ENCODE results near the gene GNB5.

Gene GNB5

DNA sequence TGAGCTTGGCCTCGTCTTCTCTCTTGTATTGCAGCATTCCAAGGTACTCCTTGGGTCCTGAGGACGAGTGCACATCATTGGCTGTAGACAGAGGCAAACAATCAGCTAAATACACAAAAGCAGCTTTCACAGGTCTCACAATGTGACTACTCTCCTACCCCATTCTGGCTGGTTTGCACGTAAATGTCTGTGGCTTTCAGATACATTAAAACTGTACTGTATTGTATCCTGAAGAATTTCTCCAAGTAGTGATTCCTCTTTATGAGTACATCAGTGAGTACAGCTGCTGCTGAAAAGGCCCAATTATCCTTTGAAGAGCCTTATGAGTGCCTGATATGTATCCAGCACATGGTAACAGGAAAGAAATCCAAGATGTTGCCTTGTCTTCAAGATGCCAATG is 22.0 kb upstream of the GNB5 start:
- no peak for TF ChIP-seq CTCF (IDR thresholded peaks at IDR 0.05)
- no peak overlapping the region for H3K4me3 ChIP-seq (ENCODE audit: low read depth, low read length)
- H3K36me3 ChIP-seq (ENCODE audit: control insufficient read depth, insufficient read depth, low read length) = no peaks in the 10 kb centered on the region
- no peak overlapping the region for H2AFZ ChIP-seq
- H3K27ac ChIP-seq = no peak overlapping the region
- no peaks in the 10 kb centered on the region for H3K9me3 ChIP-seq (ENCODE audit: control insufficient read depth, low read length)
- no peaks in the 10 kb centered on the region for H3K79me2 ChIP-seq
- no peak overlapping the region for H3K4me2 ChIP-seq (ENCODE audit: low read length)
- no peaks in the 10 kb centered on the region for H3K4me1 ChIP-seq
- no peaks in the 10 kb centered on the region for H3K27me3 ChIP-seq (ENCODE audit: control insufficient read depth, insufficient read depth, low read length)
- no peak overlapping the region for H3K9ac ChIP-seq

- Histone ChIP-seq H2AFZ (no peak overlapping the region), H3K4me1 (no peaks in the 10 kb centered on the region), H3K4me3 (ENCODE audit: low read depth, low read length) (no peak overlapping the region), H3K36me3 (ENCODE audit: control insufficient read depth, insufficient read depth, low read length) (no peaks in the 10 kb centered on the region), H3K27me3 (ENCODE audit: control insufficient read depth, insufficient read depth, low read length) (no peaks in the 10 kb centered on the region), H3K79me2 (no peaks in the 10 kb centered on the region), H3K9ac (no peak overlapping the region), H3K4me2 (ENCODE audit: low read length) (no peak overlapping the region), H3K9me3 (ENCODE audit: control insufficient read depth, low read length) (no peaks in the 10 kb centered on the region), H3K27ac (no peak overlapping the region)
- TF ChIP-seq CTCF (IDR thresholded peaks at IDR 0.05) = peak; percentile 45
Observed at GRCh38 chr15:52208306-52208946, 17.2 kb upstream of the GNB5 start.

DNA sequence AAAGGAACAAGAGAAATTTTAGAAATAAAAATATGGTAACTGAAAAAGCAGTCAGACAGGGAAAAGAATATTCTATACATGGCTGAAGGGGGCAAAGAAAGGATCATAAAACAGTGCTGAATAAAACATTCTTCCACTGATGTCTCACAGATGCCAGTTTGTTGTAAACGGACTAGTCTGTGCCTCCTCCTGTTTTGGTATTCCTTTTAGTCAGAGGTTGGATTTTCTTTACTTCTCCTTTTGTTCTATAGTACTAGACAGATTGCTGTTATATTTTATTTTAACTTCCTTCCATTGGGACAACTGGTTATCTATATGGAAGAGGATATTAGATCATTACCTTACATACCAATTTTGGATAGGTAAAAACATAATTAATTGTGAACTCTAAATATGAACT is 16.0 kb upstream of the GNB5 start:
- H3K9me3 ChIP-seq (ENCODE audit: control insufficient read depth, low read length) = no peaks in the 10 kb centered on the region
- H3K27me3 ChIP-seq (ENCODE audit: control insufficient read depth, insufficient read depth, low read length) = no peaks in the 10 kb centered on the region
- peak overlapping the region; percentile 60 for H3K27ac ChIP-seq
- no peaks in the 10 kb centered on the region for H3K36me3 ChIP-seq (ENCODE audit: control insufficient read depth, insufficient read depth, low read length)
- no peak for TF ChIP-seq CTCF (IDR thresholded peaks at IDR 0.05)
- no peaks in the 10 kb centered on the region for H3K79me2 ChIP-seq
- H3K4me1 ChIP-seq = no peaks in the 10 kb centered on the region
- no peak overlapping the region for H3K4me3 ChIP-seq (ENCODE audit: low read depth, low read length)
- H3K9ac ChIP-seq = no peak overlapping the region
- H3K4me2 ChIP-seq (ENCODE audit: low read length) = no peak overlapping the region
- no peak overlapping the region for H2AFZ ChIP-seq

- no peaks in the 10 kb centered on the region for H3K4me1 ChIP-seq
- no peak overlapping the region for H3K4me2 ChIP-seq (ENCODE audit: low read length)
- no peaks in the 10 kb centered on the region for H3K36me3 ChIP-seq (ENCODE audit: control insufficient read depth, insufficient read depth, low read length)
- H3K27ac ChIP-seq = peak overlapping the region; percentile 60
- no peaks in the 10 kb centered on the region for H3K27me3 ChIP-seq (ENCODE audit: control insufficient read depth, insufficient read depth, low read length)
- no peak overlapping the region for H2AFZ ChIP-seq
- no peaks in the 10 kb centered on the region for H3K79me2 ChIP-seq
- TF ChIP-seq CTCF (IDR thresholded peaks at IDR 0.05) = no peak
- no peak overlapping the region for H3K9ac ChIP-seq
- no peak overlapping the region for H3K4me3 ChIP-seq (ENCODE audit: low read depth, low read length)
- no peaks in the 10 kb centered on the region for H3K9me3 ChIP-seq (ENCODE audit: control insufficient read depth, low read length)
Observed at GRCh38 chr15:52206446-52206845, 15.3 kb upstream of the GNB5 start.

- H3K36me3 ChIP-seq (ENCODE audit: control insufficient read depth, insufficient read depth, low read length) = no peaks in the 10 kb centered on the region
- no peaks in the 10 kb centered on the region for H3K27me3 ChIP-seq (ENCODE audit: control insufficient read depth, insufficient read depth, low read length)
- no peaks in the 10 kb centered on the region for H3K4me1 ChIP-seq
- H3K9ac ChIP-seq = no peak overlapping the region
- H3K4me2 ChIP-seq (ENCODE audit: low read length) = no peak overlapping the region
- H3K4me3 ChIP-seq (ENCODE audit: low read depth, low read length) = no peak overlapping the region
- no peak overlapping the region for H2AFZ ChIP-seq
- H3K27ac ChIP-seq = no peak overlapping the region
- H3K9me3 ChIP-seq (ENCODE audit: control insufficient read depth, low read length) = no peaks in the 10 kb centered on the region
- TF ChIP-seq CTCF (IDR thresholded peaks at IDR 0.05) = no peak
- H3K79me2 ChIP-seq = no peaks in the 10 kb centered on the region
Observed at GRCh38 chr15:52204657-52205056, 13.5 kb upstream of the GNB5 start.
